Activated T-helper 1 cell treated with anti-CD3 and anti-CD28 coated beads, Interleukin-2, amount 50 U/mL, for 16 hours (primary cell): ENCODE results near the gene ERBB4.

Experiments used
- DNase-seq, 2 donors: peaks; one replicate each; pipeline ENCODE4 v3.0.0-alpha.2; 2020; ENCODE audit warnings: low read depth in 1 of 2, low spot score in 1 of 2

The ERBB4 gene

DNA sequence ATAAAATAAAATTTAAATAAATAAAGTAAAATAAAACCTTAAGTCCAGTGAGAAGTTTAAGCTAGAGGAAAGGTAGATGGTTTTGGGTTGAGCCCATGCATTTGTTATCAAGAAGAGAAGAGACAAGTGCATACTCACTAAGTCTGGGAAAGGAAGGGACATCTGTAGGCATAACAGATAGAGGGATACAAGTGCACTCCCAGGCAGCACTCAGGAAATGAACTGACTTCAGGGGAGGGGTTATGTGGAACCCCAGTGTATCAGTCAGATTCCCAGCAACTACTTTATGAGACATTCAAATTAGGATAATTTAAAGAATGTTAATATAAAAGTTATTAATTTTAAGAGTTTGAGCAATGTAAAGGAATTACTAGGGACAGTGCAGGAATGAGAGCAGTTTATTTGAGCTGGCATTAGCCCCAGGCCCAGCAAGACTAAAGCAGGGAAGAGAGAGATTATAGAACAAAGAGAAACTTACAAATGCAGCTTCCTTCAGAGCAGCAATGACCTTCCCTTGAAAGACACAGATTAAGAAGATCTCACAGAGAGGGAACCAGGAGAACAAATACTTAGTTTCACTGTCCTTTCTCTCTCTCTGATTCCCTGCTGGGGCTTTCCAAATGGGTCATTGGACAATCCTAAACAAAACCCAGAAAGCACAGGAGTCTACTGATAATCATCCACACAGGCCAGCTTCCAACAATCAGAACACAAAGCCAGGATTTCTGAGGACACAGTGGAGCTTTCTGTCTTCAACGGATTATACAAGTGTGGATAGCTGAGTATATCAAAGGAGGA lies 109.7 kb downstream of the ERBB4 start:
- no peak for DNase-seq

GRCh38 chr2:212427638-212428037 lies 111.0 kb downstream of the ERBB4 start:
- DNase-seq = no peak

DNA sequence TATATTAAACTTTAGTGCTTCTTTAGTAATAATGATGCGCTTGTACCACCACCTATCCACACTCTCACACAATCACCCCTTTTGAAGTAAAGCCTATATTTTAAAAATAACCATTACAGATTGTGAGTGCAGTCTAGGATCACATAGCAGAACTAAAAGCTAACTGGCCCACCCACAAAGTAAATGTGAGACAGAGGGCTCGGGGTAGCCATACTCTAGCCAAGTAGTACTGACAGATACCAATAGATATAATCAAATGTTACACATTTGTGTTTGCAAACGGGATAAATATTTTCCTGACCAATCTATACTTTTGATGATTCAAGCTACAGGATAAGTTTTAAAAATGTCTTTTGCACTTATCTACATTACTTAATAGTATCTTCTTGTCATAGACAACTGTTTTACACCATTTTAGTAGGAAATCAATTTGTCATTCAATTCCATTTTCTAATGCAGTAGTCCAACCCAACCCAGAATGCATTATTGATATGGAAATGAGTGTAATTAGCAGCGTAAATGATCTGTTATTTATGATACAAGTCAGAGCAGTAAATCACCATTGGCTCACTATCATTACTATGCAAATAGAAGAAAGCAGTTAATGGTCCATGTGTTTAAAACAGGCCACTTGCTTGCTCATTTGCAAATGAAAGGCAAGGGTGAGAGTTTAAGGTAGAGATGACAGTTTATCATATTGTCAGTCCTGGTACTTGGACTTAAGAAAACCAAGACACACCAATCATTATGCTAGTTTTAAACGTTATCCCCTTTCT lies 111.8 kb downstream of the ERBB4 start:
- no peak for DNase-seq

DNA sequence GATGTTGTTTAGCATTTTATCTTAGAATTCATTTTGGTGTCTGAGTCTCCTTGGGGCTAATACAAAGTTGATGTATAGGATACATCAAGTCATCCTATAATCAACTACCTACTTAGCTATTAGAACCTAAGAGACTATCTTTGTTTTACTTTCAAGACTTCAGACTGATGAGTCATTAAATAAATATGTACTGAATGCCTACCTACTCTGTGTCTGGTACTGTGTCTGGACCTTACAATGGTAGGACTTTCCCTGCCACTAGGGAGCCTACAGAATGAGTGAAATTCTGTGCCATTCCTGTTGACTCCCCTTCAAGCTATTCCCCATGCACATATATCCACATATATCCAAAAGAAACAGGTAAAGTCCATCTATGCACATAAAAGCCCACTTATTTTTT lies 114.5 kb downstream of the ERBB4 start:
- no peak for DNase-seq

DNA sequence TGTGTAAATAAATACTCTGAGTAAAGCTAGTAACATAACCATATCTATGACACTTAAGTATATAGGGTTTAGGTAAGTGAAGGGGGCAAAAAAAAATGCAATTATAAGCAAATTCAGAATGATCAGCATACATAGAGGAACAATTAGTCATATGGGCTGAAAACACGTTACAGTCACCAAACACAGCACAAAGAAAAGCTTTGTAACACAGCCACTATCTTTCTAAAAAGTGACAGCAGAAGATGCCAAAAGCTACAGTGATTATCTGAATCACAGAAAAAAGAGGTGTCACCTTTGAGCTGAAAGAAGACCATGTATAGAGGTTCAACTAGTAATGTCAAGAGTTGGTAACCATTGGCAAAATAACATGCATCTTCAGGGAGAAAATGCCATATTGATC lies 115.5 kb downstream of the ERBB4 start:
- no peak for DNase-seq

DNA sequence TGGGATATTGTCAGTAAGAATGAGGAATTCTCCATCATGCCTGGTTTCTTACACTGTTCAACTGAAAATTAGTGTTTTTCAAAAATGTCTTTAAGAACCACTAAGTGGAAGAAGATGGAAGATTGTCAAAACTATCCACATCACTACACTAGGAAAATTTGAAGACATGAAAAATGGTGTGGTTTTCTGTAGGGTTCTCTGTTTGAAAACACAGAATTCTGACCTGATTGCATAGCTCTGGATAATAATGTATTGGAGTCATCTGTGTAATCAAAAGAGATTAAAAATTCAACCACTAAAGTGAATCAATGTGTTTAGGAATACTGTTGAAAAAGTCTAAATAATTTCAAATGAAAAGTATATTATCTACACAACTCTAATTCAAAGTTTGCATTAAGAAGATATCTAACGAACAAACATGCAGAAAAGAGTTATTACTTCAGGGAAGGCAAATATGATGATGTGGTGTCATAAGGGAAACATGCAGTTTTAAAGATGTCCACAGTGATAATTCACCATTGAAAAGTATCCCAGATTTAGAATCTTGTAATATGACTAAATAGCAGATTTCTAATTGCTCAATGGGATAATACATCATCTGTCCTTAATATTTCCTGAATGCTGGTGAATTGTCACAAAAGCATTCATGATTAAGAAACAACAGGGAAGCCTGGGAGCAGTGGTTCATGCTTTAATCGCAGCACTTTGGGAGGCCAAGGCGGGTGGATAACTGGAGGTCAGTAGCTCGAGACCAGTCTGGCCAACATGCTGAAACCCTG lies 116.9 kb downstream of the ERBB4 start:
- no peak for DNase-seq

- no peak for DNase-seq
Observed at GRCh38 chr2:212416086-212416485, 122.5 kb downstream of the ERBB4 start.

DNA sequence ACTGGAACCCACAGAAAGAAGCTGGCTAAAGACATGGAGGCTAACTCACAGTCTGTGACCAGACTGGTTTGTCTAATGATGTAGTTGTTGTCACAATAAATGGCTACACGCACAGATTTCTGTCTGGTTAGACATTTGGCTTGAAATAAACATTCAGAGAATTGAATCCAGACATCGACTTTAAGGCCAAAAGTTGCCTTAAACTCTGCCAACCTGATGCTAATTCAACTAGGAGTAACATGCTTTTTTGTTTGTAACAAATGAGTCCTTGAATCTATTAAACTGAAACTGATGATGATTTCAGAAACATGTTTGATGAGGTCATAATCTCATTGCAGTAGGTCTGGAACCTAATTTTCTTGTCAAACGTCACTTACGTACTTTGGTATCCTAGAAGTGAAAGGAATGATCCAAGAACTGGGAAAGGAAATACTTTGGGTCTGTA lies 123.8 kb downstream of the ERBB4 start:
- no peak for DNase-seq

DNA sequence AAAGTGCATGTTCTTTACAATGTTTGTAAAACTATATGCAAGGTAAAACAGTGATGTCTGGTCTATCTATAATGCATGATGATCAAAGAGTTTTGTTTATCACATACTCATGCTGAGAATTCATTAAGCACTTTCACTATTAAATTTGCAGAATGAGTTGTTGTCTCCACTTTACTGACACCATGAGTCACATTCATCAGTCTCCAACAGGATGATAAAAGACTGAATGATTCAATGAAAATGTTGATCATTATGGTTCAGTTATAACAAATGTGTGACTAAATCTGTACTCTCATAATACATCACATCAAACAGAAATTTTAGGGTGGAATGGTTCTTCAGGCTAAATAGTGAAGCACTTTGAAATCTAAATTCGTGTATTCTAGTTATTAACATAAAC lies 129.0 kb downstream of the ERBB4 start:
- DNase-seq = no peak

DNA sequence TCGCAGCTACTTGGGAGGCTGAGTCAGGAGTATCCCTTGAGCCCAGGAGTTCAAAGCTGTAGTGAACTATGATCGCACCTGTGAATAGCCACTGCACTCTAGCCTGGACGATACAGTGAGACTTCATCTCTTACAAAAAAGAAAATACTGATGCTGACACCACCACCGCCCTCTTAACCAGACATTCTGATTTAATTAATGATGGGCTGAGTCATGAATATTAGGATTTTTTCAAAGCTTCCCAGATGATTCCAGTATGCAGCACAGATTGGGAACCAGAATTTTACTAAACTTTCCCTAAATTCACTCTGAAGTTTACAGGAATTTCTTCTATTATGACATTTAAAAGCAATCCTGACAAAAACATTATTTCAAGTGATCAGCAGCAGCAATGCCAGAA lies 130.1 kb downstream of the ERBB4 start:
- no peak for DNase-seq

DNA sequence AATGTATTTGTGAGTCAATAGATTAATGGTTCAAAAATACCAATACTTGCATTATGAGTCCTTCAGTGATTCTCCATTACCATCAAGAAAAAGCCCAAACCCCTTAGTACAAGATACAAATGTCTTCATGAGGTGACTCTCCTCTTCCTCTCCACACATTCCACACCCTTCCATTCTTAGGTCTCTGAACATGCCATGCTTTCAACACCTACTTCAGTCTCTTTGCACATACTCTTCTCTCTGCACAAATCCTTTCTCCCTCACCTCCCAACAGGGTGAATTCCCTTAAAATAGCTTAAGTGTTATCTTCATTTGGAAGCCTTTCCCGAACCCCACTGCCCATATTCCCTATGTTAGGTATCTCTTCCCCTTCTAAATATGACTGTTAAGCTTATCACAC lies 131.9 kb downstream of the ERBB4 start:
- DNase-seq = no peak

GRCh38 chr2:212402316-212402715 lies 136.3 kb downstream of the ERBB4 start:
- no peak for DNase-seq

DNA sequence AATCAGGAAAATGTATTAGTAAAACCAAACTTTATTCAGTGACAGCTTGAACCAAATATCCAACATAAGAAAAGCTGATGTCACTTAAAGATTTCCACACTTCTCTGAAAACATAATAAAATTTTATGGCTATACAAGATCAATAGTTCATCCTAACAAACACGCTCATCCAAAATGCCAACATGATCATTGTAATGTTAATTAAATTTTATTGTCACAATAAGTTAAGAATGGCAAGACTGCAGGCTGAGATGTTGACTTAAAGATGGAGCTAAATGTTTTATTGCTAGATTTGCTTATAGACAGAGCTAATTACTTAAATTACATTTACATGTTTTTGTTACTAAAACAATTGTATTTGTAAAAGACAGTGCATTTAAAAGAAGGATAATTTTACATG lies 140.3 kb downstream of the ERBB4 start:
- DNase-seq = no peak

DNA sequence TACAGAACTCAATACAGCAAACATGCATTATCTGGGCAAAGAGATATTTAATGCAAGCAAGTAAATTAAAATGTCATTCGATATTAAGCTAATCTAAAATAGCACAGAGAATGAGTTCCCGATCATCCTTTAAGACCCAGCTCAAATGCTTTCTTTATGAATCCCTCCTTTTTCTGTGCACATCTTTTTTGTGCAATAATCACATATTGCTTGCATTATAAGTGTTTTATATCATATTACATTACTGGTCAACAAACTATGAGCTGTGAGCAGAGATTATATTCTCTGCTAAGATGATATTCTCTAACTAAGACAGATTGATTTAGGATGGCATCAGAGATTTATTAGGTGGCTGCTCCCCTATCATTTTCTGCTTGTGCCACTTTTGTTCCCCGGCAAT lies 146.1 kb downstream of the ERBB4 start:
- DNase-seq = no peak

- no peak for DNase-seq
Observed at GRCh38 chr2:212392043-212392442, 146.6 kb downstream of the ERBB4 start.

DNA sequence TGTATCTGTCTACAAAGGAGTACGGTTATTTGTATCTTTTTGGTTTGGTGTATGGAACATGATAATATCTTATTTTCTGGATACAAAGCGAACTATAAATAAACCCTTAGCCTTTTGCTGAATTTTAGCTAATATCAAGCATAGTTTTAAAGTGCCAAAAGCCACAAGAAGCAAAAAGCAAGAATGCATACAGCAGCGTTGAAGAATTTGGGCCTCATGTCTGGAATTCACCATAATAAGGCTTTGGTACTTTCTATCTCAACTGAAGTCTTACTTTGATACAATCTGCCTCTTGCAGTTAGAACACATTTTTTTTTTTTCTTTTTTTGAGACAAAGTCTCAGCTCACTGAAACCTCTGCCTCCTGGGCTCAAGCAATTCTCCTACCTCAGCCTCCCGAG lies 151.5 kb downstream of the ERBB4 start:
- no peak for DNase-seq

DNA sequence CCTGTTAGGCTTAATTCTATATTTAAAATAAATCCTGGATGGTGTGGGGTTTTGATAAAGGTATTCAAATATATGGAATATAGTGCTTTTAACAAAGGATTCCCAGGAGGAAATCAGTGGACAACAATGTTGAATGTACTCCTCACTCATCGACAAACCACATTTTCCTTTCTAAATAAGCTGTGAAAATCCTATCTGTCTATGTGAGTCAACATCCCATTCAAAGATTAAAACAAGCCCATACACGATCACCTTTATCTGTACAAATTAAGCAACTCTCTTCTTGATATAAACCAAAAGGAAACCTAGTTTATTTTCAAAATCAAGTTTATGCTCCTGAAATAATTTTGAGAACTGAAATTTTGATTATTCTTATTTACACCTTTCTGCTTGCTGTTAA lies 153.4 kb downstream of the ERBB4 start:
- no peak for DNase-seq

DNA sequence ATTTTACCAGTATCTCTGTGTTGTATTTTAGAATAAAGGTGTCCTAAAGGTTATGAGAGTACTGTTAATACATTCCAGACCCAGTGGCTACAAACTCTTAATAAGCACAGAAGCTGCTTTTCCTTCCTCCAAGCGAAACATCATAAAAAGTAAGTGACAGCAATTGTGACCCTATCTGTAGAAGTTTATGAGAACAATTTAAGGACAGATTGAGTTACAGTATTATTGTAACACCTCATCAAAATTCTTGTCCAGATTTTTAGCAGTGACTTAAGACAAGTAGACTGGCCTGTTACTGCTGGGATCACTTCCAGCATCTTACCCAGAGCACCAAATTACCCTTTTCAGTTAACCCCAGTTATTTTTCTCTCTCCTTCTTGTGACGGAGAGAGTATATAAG lies 154.6 kb downstream of the ERBB4 start:
- no peak for DNase-seq

DNA sequence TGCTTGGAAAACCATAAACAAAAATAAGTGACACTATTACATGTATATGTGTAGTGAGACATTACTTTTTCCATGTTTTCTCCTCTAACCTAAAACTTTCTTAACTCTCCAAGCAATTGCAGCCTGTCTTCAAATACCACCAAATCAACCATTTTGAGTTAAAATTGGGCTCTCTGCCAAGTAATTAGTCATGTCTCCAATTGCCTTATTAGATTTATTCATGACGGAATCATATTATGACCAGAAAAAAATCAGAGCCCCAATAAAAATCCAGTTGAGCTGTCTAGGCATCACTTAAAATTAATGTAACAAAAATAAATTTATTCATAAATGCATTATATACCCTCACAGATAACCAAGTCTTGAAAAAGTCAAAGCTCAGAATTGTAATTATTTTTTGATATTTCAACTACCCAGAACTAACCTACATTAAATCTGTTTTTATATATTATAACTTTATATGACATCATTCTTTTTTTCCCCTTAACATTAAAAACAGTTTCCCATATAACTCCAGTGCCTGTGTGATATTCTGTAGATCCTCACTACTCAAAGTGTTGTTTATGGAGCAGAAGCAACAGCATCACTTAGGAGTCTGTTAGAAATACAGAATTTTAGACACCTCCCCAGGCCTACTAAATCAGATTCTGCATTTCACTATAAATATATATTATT lies 157.0 kb downstream of the ERBB4 start:
- no peak for DNase-seq

GRCh38 chr2:212379103-212379502 lies 159.5 kb downstream of the ERBB4 start:
- no peak for DNase-seq

DNA sequence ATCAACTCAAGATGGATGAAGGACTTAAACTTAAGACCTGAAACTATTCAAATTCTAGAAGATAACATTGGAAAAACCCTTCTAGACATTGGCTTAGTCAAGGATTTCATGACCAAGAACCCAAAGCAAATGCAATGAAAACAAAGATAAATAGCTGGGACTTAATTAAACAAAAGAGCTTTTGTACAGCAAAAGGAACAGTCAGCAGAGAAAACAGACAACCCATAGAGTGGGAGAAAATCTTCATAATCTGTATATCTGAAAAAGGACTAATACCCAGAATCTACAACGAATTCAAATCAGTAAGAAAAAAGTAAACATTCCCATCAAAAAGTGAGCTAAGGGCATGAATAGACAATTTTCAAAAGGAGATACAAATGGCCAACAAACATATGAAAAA lies 171.2 kb downstream of the ERBB4 start:
- no peak for DNase-seq
